Fibroblast of skin of abdomen (primary cell): ENCODE data around the gene U2SURP.
"Not testable (repeated sequence)": the region's sequence is repeated elsewhere in the genome, so short reads cannot be mapped to it uniquely, and the experiment has no call there.

ENCODE experiments used
- DNase-seq: peaks from one replicate; pipeline ENCODE4 v3.0.0-alpha.2; 2013

Gene U2SURP

DNA sequence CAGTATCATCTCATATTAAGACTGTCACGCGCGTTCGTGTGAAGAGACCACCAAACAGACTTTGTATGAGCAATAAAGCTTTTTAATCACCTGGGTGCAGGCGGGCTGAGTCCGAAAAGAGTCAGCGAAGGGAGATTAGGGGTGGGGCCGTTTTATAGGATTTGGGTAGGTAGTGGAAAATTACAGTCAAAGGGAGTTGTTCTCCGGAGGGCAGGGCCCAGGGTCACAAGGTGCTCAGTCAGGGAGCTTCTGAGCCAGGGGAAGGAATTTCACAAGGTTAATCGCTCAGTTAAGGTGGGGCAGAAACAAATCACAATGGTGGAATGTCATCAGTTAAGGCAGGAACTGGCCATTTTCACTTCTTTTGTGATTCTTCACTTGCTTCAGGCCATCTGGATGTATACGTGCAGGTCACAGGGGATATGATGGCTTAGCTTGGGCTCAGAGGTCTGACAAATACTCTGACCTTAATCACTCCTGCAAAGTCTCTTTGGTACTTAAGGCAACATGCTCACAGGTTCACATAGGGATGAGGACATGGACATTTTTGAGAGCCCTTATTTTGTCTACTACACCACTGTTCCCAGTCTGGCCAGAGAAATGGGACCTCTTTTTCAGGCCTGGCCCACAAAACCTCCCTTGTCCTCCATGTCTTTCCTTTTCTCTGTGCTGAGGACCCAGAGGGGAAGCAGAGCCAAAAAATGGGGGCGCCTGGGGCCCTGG lies 71.1 kb downstream of the U2SURP start:
- not testable (repeated sequence) for DNase-seq

DNA sequence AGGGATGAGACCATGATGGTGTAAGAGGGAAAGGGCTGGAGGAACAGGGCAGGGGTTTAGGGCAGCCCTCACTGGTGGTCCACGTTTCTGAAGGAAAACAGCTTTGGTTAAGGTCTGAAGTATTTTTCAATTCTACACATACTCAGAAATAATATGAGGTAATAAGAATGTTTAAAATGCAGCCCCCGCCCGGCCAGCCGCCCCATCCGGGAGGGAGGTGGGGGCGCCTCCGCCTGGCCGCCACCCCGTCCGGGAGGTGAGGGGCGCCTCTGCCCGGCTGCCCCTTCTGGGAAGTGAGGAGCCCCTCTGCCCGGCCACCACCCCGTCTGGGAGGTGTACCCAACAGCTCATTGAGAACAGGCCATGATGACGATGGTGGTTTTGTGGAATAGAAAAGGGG lies 72.2 kb downstream of the U2SURP start:
- DNase-seq, result not testable (repeated sequence)

DNA sequence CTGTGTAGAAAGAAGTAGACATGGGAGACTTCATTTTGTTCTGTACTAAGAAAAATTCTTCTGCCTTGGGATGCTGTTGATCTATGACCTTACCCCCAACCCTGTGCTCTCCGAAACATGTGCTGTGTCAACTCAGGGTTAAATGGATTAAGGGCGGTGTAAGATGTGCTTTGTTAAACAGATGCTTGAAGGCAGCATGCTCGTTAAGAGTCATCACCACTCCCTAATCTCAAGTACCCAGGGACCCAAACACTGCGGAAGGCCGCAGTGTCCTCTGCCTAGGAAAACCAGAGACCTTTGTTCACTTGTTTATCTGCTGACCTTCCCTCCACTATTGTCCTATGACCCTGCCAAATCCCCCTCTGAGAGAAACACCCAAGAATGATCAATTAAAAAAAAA lies 72.6 kb downstream of the U2SURP start:
- DNase-seq, result not testable (repeated sequence)

DNA sequence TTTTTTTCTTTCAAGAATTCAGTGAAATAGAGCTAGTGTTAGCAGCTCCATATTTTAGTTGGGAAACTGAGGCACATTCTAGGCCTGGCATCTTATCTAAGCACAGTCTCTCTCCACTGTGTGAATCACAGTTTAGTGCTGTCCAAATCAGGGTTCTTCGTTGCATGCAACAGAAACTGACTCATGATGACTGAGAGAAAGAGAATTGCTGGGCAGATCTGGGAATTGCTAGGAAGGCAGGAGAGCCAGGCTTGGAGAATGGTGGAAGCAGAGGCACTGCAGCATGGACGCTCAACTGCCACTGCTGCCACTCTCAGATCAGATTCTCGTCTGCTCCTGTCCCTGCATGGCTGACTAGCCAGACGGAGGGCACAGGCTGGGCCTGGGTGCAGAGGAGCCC lies 77.5 kb downstream of the U2SURP start:
- peak; percentile 29 for DNase-seq

DNA sequence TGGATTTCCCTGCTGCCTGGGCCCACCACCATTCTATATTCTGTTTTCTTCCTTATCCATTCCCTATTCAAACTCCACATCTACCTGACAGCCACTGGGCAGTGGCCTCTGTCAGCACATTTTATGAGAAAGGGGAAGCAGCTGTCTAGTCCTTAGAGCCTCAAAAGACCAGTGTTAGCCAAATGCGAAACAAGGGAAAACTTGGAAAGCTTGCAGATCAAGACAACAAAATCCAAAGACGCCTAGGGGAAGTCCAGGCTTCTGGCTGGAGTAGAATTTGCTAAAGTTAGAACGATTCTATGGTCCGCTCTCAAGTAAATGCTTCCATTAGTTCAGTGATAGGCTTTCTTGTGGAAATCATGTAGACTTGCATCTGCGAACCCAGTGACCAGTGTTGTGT lies 78.8 kb downstream of the U2SURP start:
- DNase-seq, result no peak

DNA sequence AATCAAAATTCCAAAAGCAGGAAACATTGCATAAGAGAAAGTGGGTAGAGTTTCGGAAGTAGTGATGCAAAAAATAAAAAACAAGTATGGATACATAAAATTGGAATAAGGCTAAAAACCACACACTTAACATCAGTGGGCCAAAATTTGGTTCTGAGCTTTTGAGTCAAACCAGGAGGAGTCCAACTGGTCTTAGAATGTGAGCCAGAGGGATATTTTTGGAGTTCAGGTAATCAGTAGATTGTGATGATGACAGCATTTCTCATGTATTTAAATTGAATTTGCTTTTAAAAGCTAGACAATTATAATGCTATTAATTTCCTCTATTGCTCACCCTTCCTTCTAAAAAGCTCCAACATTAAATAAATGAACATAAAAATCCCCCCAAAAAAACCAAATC lies 80.0 kb downstream of the U2SURP start:
- DNase-seq, result no peak

DNA sequence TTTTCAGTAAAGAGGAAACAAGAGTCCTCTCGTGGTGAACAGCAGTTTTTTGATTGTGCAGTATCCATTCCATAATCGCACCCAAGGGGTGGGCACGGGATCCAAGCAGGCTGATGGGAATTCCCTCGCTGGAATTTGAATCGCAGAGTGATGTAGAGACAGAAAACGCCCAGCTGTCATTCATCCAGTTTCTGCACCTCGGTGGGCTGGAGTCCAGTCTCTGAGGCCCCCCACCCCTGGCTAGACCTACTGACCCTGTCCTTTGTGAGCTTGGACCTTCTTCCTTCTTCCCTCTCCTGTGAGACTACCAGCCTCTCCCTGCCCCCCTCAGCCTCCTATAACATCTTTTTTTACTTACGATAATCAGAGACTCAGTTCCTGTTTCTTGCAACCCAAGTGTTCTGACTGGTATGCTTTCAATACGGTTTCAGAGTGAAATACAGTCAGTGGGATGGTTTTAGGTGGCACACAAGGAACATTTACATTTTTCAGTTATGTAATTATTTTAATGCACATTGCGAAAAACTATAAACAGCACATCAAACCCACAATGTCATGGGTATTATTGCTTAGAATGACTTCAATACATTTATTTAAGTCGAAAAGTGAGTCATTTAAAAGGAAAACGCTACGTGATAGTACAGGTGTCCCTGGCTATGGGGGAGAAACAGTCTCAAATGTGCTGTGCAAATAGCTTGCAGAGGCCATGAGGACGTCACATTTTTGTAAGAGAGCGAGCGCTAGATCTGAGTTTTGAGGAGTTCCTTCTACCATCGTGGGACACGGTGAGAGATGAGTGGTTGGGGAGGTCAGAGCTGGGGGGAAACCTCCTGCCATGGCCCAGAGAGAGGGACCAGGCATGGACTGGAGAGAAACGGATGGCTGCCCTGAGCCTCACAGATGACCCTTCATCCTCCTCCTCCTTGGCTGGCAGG lies 80.7 kb downstream of the U2SURP start:
- no peak for DNase-seq

DNA sequence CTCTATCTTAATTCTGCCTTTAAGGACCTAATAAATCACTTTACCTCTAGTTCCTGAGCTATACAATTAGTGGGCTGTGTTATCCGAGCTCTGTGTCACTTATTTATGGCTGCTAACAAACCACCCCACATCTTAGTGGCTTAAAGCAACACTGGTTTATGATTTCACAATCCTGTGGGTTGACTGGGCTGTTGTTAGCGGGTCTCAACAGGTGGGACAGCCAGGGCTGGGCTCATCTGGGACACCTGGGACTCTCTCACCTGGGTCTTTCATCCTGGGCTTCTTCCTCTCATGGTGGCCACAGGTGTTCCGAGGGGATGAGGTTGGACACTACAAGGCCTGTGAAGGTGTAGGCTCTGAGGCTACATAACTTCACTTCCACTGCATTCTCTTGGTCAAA lies 82.4 kb downstream of the U2SURP start:
- no peak for DNase-seq

DNA sequence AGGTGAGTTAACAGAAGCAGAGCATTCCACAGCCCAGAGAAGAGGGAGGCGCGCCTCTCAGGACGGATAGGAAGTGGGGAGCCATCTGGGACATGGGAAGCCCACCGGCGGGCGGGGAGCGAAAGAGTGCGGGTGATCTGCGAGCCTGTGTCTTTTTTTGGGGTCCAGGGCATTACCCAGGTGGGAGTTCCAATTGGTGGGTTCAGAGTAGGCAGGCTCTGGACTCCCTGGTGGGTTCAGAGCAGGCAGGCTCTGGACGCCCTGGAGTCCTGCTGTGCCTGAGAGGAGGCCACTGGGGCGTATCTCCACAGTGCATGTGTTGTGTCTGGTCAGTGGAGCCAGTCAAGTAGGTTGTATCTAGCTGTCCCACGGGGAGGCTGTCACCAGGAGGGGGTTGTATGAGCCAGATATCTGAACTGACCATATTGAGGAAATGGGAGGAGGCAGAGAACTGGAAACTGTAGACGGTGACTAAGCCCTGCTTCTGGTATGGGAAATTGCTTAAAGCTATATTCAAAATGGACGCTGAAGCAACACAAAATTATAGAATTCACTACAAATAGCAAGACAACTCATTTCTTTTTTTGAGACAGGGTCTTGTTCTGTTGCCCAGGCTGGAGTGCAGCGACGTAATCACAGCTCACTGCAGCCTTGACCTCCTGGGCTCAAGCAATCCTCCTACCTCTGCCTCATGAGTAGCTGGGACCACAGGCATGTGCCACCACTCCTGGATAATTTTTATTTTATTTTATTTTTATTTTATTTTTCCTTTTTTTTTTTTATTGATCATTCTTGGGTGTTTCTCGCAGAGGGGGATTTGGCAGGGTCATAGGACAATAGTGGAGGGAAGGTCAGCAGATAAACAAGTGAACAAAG lies 83.7 kb downstream of the U2SURP start:
- DNase-seq, result peak; percentile 27

DNA sequence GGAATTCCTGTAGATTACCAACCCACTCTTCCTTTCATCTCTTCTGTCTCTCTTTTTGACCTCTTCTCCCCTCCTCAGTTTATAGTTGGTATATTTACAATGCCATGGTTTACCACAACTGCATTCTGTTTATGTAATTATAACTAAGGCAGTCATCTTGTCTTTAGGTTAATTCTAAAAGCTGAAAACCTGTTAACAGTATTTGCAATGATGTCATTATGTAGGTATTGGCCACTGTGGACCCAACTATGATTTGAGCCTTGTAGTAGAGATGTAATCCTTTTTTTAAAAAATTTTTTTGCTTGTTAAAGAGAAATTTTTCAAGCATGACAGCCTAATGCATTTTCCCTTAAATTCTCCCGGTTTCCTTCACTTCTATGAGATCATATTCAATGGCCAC lies 87.5 kb downstream of the U2SURP start:
- DNase-seq, result no peak

DNA sequence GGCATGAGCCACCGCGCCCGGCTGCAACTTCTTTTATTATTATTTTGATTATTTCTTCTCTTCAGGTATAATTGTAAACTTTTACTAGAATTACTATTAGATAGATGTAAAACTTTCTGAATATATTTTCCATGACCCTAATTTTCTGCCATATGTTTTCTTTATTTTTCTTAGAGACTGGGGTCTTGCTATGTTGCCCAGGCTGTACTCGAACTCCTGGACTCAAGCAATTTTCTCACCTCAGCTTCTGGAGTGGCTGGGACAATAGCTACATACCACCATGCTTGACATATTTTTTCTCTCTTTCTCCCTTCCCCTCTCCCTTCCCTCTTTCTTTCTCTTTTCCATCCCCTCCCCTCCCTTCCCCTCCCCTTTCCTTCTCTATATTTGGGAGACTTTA lies 88.6 kb downstream of the U2SURP start:
- DNase-seq, result no peak

DNA sequence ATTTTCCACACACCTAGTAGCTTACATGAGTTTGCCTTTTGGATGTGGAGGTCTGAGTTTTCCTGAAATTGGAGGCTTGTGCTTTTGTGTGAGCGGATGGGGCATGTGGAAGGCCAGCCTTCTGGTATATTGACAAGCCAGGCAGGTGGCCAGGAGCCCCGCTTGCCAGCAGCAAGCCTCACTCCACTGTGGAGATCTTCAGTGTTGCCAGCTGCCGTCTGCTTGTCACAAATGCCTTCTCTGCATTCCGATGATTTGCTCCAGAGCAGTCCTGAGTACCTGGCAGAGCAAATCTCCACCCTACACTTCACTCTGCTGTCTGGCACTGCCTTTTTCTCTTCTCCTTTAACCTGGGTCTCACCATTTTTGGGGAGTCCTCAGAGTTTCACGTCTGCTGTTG lies 89.1 kb downstream of the U2SURP start:
- no peak for DNase-seq

DNA sequence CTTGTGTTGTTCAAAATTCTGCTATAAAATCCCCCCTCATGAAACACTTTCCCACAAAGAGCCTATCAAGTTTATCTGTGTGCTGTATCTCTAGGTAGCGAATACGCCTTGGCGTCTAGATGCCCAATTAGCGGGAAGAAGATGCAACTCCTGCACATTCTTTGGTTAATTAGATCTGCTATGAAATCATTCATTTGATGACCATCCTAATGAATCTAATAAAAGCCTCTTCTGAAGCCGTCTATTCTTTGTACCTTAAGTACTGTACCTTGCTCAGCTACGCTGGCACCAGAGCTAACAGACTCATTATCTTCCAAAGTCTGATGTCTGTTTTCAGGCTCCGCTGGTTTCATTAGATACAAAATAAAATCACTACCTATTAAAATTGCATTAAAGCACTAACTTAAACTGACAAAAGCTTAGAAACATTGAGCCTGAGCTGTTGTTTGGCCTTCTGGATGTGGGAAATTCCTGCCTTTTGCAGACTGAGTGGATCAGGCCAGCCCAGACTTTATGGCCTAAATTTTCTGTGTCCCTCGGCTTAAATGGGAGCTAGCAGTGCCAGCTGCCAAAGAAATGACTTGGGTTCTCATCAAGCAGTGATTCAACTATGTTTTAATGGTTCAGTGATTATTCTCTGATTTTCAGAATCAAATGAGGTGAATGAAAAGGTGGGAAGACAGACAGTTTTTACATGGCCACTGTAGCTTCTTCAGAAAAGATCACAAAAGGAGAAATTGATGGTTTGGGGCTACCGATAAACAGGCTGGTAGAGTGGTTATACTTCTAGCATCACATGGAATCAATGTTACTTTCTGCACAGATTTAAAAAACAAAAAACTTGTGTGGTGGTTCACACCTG lies 89.8 kb downstream of the U2SURP start:
- no peak for DNase-seq

DNA sequence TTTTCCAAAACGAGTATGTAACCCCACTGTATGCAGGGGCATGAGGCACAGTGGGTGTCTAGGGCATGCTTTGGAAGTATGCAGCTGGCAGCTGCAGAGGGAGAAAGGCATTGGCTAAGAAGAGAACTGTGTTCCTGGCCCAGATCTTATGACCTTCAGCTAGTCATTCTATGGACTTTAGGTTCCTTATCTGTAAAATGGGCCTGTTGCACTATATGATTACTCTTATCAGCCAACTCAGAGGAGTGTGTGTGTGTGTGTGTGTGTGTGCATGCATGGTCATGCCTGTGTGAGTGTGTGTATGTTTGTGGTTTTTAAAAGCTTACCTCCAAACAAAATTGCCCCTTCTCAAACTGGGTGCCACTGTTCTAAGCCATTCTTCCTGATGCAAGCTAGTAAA lies 90.8 kb downstream of the U2SURP start:
- DNase-seq, result no peak

DNA sequence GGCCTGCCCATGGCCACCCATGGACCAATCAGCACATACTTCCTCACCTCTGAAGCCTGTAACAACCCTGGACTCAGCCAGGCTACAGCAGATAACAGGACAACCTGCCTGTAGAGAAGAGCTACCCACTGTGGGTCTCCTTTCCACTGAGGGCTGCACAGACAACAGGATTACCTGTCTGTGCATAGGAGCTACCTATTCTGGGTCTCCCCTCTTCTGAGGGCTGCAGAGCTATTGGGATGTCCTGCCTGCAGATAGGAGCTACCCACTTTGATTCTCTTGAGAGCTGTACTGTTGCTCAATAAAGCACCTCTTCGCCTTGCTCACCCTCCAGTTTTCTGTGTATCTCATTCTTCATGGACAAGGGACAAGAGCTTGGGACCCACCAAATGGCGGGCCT lies 94.4 kb downstream of the U2SURP start:
- DNase-seq, result no peak

DNA sequence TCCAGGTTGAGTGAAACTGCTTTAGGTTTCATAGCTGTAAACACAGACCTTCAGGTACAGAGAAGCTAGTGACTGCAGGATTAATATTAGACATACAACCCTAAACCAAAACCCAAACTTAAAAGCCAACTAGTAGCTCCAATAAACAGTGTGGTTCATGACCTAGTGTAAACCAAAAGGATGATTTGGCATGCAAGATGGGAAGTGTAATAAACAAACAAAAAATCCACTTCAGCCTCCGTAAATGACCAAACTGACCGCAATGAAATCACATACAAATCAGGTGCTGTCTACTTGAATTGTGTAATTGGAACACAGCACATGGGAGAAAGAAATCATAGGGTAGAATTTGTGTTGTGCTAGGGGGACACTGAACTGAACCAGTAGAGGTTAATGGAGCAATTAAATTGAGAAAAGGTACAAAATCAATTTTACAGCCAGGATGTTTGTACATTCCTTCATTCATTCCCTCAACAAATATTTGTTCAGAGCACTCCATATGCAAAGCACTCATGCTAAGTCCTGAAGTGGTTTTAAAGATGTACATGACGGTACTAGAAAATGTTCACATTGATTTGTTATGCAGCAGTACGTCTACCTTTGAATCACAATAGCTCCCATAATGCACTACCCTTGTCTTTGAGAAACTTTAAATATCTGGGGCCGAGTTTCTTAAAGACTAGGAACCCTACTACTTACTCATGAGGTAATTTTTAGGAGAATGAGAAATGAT lies 96.8 kb downstream of the U2SURP start:
- DNase-seq, result no peak

DNA sequence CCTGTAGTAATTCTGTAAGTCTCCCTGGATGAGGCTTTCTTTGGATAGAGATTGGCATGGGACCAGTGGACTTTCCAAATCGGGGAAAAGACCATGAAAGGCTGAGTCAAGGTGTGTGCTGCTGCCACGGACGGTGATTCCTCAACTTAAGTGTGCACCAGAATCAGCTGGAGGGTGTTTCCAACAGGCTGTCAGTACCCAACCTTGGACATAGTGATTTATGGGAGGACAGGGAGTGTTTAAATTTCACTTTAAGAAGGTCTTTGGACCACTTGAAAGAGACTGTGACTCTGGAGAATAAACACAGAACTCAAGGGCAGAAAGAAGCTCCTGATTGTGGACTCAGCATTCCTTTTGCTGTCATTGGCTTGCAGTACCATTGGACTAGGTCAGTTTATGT lies 97.8 kb downstream of the U2SURP start:
- DNase-seq, result no peak

DNA sequence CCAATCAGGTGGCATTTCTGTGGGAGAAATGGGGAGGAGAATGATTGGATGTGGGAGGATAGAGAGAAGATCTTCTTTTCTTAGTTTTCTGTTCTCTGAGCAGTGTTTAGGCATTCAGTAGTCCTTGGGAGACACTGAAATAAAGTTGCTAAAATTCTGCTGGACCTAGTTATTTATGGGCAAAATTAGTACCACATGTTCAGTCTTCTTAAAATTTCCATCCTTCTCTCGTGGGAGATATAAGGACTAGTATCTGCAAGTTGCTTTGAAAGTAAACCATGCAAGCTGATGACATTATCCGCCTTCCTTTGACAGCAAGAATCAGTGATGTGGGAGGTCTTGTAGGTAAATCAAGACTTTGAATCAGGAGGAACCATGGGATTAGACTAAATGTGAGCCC lies 98.3 kb downstream of the U2SURP start:
- no peak for DNase-seq

DNA sequence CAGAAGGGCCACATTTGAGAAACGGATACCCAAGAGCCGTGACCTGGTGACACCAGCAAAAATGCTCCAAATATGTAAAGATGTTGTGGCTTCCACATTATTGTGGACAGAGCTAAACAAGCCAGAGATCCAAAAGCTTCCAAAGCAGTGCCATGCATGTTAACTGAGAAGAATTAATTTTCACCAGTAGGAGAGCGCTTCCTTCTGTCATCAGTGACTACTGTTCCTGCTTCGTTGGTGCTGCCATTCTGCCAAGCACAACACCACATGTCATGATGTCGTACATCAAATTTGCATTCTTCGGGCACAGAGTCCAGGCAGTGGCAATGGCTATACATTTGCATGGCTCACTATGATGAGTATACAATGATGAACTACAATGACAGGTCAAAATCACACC lies 99.1 kb downstream of the U2SURP start:
- no peak for DNase-seq

DNA sequence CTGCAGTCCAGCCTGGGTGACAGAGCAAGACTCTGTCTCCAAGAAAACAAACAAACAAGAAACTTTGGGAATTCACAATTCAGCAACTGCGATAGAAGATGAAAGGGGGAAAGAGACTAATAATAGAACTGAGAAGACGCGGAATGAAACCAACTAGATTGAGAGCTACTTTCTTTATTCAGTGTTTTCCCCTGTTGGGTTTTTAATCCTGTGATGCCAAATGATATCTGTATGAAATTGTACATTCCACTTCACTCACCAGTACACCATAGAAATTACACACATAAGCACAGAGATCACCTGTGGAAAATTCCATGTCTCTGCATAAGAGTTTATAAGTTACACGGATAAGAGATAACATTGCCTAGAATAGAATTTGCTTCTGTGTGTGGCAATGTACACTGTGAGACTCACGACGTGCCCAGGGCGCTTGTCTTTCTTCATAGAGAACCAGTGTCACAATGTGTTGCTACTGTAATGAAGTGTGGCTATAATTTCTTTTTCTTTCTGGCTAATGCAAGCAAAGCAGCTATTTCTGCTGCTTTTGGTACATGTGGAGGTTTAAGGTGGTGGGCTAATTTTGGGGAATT lies 100.5 kb downstream of the U2SURP start:
- DNase-seq, result no peak

DNA sequence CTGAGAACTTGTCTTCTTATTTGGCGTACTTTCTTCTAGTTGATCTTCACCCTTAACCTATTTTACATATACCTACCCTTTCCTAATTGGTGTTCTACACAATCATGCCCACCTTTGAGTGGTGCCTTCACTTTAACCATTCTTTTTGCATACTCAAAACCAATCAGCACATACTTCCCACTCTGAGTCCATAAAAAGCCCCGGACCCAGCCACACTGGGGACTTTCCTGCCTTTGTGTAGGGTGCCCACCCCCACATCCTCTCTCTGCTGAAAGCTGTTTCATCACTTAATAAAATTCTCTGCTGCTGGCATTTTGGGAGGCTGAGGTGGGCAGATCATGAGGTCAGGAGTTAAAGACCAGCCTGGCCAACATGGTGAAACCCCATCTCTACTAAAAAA lies 102.3 kb downstream of the U2SURP start:
- DNase-seq, result no peak
